Activated CD4-positive, alpha-beta T cell treated with anti-CD3 and anti-CD28 coated beads, Interleukin-2, amount 10 ng/mL, durations not matched to agents 24 days and 14 days (primary cell): ENCODE measurements around the gene WDR27. TPM values are rescaled to one million over a fixed set of nuclear protein-coding genes. Genes with fewer than 3 reads are reported as not detected.
A peak's percentile ranks its signal among the peaks of the same experiment; 100 is the strongest.
"Not testable (repeated sequence)": the region's sequence is repeated elsewhere in the genome, so short reads cannot be mapped to it uniquely, and the experiment has no call there.

Experiments used
- DNase-seq: peaks from one replicate; pipeline ENCODE4 v3.0.0; 2022
- H3K27ac Mint-ChIP-seq: one replicate; pipeline ENCODE4 v1.8.0; 2022; ENCODE audit warnings: mild to moderate bottlenecking, mixed read lengths
- H3K27me3 Mint-ChIP-seq: one replicate; pipeline ENCODE4 v1.8.0; 2022; ENCODE audit warnings: mixed read lengths
- H3K36me3 Mint-ChIP-seq: one replicate; pipeline ENCODE4 v1.8.0; 2022; ENCODE audit warnings: low read depth, mild to moderate bottlenecking, mixed read lengths
- H3K4me1 Mint-ChIP-seq: one replicate; pipeline ENCODE4 v1.8.0; 2021; ENCODE audit warnings: mixed read lengths
- H3K4me3 Mint-ChIP-seq: one replicate; pipeline ENCODE4 v1.8.0; 2022; ENCODE audit warnings: mild to moderate bottlenecking, moderate library complexity, mixed read lengths
- H3K9me3 Mint-ChIP-seq: one replicate; pipeline ENCODE4 v1.8.0; 2021; ENCODE audit warnings: mixed read lengths
- intact Hi-C: fragments of 100-400 bp; cut with micrococcal nuclease; formaldehyde crosslinking; loops from one replicate; pipeline ENCODE4 v1.15.1; 2023
- total RNA-seq: library from RNA; stranded (reverse); gene quantifications from 2 replicates; pipeline ENCODE4 v1.2.3, GENCODE V29; 2022

Gene WDR27
- total RNA-seq, 1 donor from 2014 or later, result 33.3 TPM

DNA sequence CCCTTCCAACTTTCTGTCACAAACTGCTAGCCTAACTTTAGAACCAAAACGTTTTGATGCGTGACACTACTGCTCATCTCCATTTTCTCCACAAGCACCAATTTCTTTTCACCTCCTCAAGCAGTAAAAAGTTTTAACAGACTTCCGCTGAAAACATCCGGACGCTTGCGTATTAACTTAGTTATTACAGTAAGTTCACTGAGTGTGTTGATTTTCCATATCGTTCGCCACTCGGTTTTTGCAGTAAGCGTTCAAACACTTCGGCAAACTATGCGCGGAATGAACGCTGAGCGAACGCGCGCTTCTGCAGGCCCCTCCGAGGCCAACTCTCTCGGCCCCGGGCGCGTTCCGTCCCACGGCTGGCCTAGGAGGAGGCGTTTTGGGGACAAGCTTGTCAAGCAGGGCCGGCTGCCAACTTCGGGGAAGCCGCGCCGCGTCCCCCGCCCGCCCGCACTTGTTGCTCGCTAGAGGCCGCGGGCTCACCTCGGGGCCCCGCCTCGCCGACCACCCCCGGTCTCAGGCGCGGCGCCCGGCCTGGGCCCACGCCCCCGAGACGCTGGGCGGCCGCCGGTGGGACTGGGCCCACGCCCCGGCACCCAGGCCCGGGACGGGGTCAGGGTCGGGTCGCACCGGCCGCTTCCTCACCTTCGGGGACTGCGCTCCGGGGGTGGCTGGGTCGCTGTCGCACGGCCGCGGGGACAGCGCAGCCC lies 21.5 kb upstream of the WDR27 start:
- intact Hi-C loops, result loop anchor here (1.0 to 5.0 kb wide), 3 partner anchors 21 to 829 kb away; partner anchors contain the start of genes C6orf120, PSMB1 and WDR27
- Mint-ChIP-seq H3K27ac (peak overlapping the region; percentile 94), H3K4me1 (peaks cover 28% of the 10 kb centered on the region), H3K27me3 (peaks cover 5% of the 10 kb centered on the region), H3K9me3 (no peaks in the 10 kb centered on the region), H3K4me3 (peak overlapping the region; percentile 90), H3K36me3 (peaks cover 16% of the 10 kb centered on the region)
- DNase-seq, result peak; percentile 89

DNA sequence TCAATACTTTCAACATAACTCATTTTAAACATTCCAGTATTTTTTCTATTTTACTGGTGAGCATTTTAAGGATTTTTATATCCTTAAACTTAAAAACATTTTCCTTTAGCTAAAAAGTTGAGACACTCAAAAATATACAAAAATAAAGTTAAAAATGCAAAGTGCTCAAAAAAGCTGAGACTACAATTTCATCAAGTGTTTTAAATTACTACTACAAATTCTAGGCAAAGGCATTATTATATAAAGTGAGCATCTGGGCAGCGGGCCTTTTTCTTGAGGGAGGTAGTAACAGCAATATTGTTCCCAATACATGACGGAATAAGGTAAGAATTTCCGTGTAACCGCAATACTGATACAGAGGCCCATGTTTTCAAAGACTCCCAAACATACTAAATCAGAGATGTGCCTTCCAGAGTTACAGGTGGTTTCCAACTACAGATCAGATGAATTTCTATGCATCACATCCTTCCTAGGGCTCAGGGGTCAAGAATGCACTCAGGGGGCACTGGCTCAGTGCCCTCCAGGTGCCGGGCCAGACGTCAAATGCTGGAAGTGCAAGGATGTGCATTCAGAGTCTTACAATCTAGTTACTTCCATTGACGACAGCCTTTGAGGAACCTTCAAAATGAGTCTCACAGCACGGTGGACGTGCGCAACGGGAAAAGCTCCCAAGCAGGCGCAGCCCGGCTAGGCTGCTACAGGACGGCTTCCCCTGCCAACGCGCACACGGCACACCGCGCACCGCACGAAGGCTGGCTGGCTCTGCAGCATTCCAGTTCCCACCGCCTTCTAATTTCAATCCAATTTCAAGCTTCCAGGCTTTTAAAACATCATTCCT lies 20.8 kb upstream of the WDR27 start:
- Mint-ChIP-seq H3K9me3 (no peaks in the 10 kb centered on the region), H3K36me3 (peaks cover 18% of the 10 kb centered on the region), H3K27me3 (peaks cover 5% of the 10 kb centered on the region), H3K4me1 (peaks cover 23% of the 10 kb centered on the region), H3K27ac (peak overlapping the region; percentile 94), H3K4me3 (peak overlapping the region; percentile 90)
- DNase-seq, result peak; percentile 81
- intact Hi-C loops, result loop anchor here (1.0 to 5.0 kb wide), 3 partner anchors 20 to 830 kb away; partner anchors contain the start of genes C6orf120, PSMB1 and WDR27

DNA sequence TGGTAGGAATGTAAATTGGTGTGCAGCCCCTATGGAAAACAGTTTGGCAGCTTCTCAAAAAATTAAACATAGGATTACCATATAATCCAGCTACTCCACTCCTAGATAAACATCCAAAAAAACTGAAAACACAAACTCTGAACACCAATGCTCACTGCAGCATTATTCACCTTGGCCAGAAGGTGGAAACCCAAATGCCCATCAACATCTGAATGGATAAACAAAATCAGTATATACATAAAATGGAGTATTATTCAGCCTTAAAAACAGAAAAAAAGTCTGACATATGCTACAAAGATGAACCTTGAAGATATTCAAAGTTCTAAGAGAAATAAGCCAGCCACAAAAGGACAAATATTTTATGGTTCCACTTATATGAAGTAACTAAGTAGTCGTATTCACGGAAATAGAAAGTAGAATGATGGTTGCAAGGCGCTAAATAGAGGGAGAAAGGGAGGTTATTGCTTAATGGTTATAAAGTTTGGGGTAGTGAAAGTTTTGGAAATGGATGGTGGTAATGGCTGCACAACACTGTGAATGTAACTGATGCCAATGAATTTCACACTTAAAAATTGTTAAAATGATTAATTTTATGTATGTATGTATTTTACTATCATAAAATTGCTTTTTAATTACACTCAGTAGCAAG lies 18.5 kb upstream of the WDR27 start:
- H3K36me3 Mint-ChIP-seq, result peaks cover 30% of the 10 kb centered on the region
- intact Hi-C loops, result loop anchor here (5.0 kb wide), 1 partner anchor 508 kb away; no protein-coding TSS in a partner anchor
- H3K4me1 Mint-ChIP-seq, result peaks cover 23% of the 10 kb centered on the region
- H3K27me3 Mint-ChIP-seq, result peaks cover 3% of the 10 kb centered on the region
- no peak overlapping the region for H3K27ac Mint-ChIP-seq
- no peaks in the 10 kb centered on the region for H3K9me3 Mint-ChIP-seq
- no peak overlapping the region for H3K4me3 Mint-ChIP-seq
- DNase-seq, result no peak

DNA sequence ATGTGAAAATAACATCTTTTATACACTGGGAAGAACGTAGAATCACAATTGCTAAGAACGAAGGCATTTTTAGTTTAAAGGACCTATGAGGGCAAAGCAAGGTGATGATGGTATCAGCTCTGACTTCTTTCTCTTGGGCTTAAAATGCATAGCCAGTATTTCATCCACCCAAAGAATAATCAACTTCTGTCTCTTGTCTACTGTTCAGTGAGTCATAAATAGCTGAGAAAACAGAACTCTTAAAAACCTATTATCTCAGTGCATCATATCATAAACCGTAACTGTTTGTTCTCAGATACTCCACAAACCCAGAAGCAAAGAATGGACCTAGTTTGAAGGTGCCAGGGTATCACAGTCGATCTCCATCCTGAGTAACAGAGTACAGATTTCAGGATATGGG lies 17.3 kb upstream of the WDR27 start:
- no peaks in the 10 kb centered on the region for H3K9me3 Mint-ChIP-seq
- intact Hi-C loops, result no loop called here
- no peak for DNase-seq
- H3K27me3 Mint-ChIP-seq, result no peaks in the 10 kb centered on the region
- H3K27ac Mint-ChIP-seq, result no peak overlapping the region
- H3K4me3 Mint-ChIP-seq, result no peak overlapping the region
- H3K4me1 Mint-ChIP-seq, result peaks cover 19% of the 10 kb centered on the region
- H3K36me3 Mint-ChIP-seq, result peaks cover 39% of the 10 kb centered on the region

DNA sequence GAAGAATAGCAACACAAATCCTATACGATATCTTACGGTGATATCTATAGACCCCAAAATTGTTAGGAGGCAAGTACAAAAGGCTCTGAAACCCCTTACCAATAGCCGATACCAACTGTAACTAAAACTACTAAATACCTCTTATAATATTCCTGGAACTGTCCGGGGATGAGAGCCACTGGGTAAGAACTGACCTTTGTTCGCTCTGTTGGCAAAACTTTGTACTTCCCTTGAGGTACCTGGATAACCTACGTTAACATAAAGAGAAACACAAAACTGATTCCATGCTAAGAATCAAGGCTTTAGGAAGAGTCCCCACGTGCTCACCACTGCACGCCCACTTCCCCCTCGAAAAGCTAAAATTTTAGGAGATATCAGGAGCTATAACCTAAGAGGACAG lies 12.8 kb upstream of the WDR27 start:
- Mint-ChIP-seq H3K27me3 (no peaks in the 10 kb centered on the region), H3K27ac (no peak overlapping the region), H3K9me3 (no peaks in the 10 kb centered on the region), H3K4me3 (no peak overlapping the region), H3K36me3 (peaks cover 50% of the 10 kb centered on the region), H3K4me1 (peaks cover 6% of the 10 kb centered on the region)
- intact Hi-C loops, result no loop called here
- DNase-seq, result no peak

DNA sequence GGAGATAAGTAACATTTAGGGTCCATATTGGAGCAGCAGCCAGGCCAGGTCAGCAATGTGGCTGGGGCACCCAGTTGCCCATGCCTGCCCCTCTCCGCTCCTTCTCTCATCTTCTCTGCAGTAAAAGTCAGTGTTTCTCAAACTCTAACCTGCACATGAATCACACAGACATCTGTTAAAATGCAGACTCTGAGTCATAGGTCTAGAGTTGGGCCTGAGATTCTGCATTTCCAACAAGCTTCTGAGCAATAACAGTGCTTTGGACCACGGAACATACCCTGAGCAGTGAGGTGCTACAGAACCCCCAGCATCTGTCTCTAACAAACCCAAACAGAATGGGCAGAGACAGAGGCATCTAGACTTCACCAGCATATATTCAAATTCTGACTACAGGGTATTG lies 12.3 kb upstream of the WDR27 start:
- intact Hi-C loops, result no loop called here
- H3K4me3 Mint-ChIP-seq, result no peak overlapping the region
- H3K27me3 Mint-ChIP-seq, result no peaks in the 10 kb centered on the region
- H3K4me1 Mint-ChIP-seq, result peaks cover 5% of the 10 kb centered on the region
- no peak overlapping the region for H3K27ac Mint-ChIP-seq
- H3K36me3 Mint-ChIP-seq, result peaks cover 46% of the 10 kb centered on the region
- DNase-seq, result no peak
- no peaks in the 10 kb centered on the region for H3K9me3 Mint-ChIP-seq

DNA sequence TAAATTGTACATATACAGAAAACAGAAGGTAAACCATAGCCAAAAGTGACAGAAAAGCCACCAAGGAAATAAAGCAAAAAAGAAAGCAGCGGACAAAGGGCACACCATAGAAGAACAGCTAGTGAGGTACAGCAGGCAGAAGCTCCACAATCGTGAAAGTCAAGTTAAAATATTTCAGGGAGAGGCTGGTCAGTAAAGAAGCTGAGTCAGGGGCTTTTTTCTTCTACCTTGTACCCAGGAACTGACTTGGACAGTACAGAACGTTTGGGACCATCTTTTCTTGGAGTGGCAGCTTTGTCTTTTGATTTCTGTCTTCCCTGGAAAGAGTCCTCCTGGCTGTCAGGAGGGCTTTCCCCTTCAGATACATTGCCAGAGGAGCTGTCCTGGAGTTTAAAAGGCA lies 8.2 kb upstream of the WDR27 start:
- Mint-ChIP-seq H3K27ac (no peak overlapping the region), H3K9me3 (no peaks in the 10 kb centered on the region), H3K4me1 (peaks cover 18% of the 10 kb centered on the region), H3K27me3 (no peaks in the 10 kb centered on the region), H3K4me3 (no peak overlapping the region), H3K36me3 (peaks cover 42% of the 10 kb centered on the region)
- intact Hi-C loops, result no loop called here
- DNase-seq, result no peak

DNA sequence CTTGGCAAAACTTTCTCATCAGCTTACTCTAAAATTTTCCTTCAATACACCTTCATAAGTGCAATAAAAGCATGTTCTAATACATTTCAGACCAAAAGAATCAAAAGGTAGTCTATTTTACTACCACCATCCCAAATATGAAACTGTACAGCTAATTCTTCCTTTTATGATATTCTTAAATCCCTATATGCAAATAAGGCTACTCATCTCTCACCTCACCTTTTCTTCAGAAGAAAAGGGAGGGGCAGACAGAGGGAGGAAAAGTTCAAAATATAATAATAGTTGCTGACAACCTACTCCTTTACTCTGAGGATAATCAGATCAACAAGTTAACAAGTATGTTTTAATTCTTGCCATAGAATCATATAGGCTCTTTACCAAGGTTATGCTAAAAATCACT lies 7.5 kb upstream of the WDR27 start:
- intact Hi-C loops, result no loop called here
- no peaks in the 10 kb centered on the region for H3K27me3 Mint-ChIP-seq
- peaks cover 22% of the 10 kb centered on the region for H3K4me1 Mint-ChIP-seq
- H3K27ac Mint-ChIP-seq, result no peak overlapping the region
- H3K4me3 Mint-ChIP-seq, result no peak overlapping the region
- no peak for DNase-seq
- no peaks in the 10 kb centered on the region for H3K9me3 Mint-ChIP-seq
- peaks cover 40% of the 10 kb centered on the region for H3K36me3 Mint-ChIP-seq

DNA sequence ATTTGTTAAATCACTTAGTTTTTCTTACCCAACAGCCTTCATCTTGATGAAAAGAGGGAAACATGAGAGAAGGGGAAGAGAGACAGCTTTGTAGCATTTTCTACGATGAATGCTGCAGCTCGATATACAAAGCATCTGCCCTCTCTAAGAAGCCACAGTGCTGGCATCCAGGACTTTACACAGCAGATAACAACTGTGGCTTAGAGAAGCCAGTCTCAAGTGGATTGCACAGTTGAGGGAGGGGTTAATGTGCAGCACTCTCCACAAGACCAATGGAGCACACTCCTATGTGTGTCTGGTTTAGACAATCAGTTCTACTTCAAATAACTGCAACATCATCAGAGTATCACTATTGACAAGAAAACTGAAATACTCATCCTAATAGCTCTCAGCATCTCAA lies 5.9 kb upstream of the WDR27 start:
- Mint-ChIP-seq H3K9me3 (no peaks in the 10 kb centered on the region), H3K36me3 (peaks cover 46% of the 10 kb centered on the region), H3K27me3 (no peaks in the 10 kb centered on the region), H3K4me1 (peaks cover 29% of the 10 kb centered on the region), H3K27ac (peak overlapping the region; percentile 29), H3K4me3 (no peak overlapping the region)
- DNase-seq, result no peak
- intact Hi-C loops, result no loop called here

DNA sequence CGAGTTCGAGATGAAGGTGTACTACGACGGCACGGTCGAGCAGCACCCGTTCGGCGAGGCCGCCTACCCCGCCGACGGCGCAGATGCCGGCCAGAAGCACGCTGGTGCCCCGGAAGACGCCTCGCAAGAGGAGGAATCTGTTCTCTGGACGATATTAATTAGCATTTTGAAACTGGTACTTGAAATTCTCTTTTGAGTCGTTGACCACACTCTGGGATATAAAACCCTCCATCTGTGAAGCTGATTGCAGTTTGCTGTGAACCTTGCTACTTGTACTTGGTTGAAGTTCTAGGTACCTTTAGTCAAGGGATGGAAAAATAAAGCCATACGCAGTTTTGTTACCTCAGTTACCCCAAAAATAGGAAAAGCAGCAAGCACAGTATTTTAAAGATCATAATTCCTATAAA lies 1.0 kb upstream of the WDR27 start:
- peaks cover 29% of the 10 kb centered on the region for H3K4me1 Mint-ChIP-seq
- H3K27me3 Mint-ChIP-seq, result no peaks in the 10 kb centered on the region
- no peak for DNase-seq
- H3K27ac Mint-ChIP-seq, result peak overlapping the region; percentile 89
- no peaks in the 10 kb centered on the region for H3K9me3 Mint-ChIP-seq
- peak overlapping the region; percentile 94 for H3K4me3 Mint-ChIP-seq
- intact Hi-C loops, result loop anchor here (1.0 to 5.0 kb wide), 6 partner anchors 20 to 879 kb away; partner anchors contain the start of genes DYNLT2, ERMARD, FAM120B and PDCD2
- H3K36me3 Mint-ChIP-seq, result peaks cover 30% of the 10 kb centered on the region

DNA sequence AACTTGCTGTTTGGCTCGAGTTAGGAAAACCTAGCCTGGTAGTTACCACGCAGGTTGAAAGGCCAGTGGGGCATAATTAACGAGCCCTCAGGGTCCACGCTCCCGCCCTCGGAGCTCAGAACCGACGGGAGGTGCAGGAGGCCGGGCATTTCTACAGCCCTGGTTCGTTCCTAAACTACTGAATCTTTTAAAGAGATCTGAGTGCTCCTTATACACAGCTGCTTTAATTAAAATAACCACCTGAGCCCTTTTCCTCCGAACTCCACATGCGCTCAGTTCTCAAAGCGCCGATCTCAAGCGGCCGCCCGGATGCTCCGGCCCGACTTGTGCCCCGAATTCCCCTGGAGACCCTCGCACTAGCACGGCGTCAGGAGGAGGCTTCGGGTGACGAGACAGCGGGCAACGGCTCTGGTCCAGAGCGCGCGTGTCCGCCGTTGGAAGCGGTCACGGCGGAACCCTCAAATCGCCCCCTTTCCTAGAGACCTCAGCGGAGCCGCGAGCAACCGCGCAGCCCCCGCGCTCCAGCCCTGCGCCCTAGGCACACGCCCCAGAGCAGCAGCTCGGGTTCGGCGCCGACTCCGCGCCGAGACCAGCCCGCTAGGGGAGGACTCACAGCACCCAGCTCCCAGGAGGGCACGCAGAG lies 397 bp downstream of the WDR27 start:
- Mint-ChIP-seq H3K27me3 (no peaks in the 10 kb centered on the region), H3K9me3 (peaks cover under 1% of the 10 kb centered on the region), H3K4me3 (peak overlapping the region; percentile 94), H3K27ac (peak overlapping the region; percentile 87), H3K36me3 (peaks cover 24% of the 10 kb centered on the region), H3K4me1 (peaks cover 26% of the 10 kb centered on the region)
- intact Hi-C loops, result loop anchor here (2.0 to 5.0 kb wide), 3 partner anchors 47 to 881 kb away; partner anchors contain the start of genes FAM120B and PDCD2
- DNase-seq, result no peak

DNA sequence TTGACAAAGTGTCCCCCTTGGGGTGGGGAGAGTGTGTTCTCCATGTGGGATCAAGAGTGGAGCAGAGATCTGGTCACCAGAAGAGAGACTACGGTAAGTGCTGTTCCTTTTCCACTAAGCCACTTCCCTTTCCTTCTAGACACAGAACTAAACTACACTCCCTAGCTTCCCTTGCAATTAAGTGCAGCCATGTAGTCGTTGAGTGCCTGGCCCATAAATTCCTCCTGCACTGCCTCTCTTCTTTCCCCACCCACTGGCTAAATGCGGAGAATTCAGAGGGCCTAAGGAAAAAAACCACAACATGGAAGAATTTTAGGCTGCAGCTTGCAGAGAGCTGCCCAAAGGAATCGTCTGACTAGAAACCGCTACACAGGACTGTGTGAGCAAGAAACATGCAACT lies 1.5 kb downstream of the WDR27 start:
- H3K27ac Mint-ChIP-seq, result no peak overlapping the region
- H3K4me1 Mint-ChIP-seq, result peaks cover 18% of the 10 kb centered on the region
- intact Hi-C loops, result loop anchor here (2.0 to 5.0 kb wide), 3 partner anchors 45 to 882 kb away; partner anchors contain the start of genes FAM120B and PDCD2
- H3K4me3 Mint-ChIP-seq, result peak overlapping the region; percentile 19
- no peak for DNase-seq
- peaks cover 5% of the 10 kb centered on the region for H3K9me3 Mint-ChIP-seq
- no peaks in the 10 kb centered on the region for H3K27me3 Mint-ChIP-seq
- H3K36me3 Mint-ChIP-seq, result peaks cover 20% of the 10 kb centered on the region

DNA sequence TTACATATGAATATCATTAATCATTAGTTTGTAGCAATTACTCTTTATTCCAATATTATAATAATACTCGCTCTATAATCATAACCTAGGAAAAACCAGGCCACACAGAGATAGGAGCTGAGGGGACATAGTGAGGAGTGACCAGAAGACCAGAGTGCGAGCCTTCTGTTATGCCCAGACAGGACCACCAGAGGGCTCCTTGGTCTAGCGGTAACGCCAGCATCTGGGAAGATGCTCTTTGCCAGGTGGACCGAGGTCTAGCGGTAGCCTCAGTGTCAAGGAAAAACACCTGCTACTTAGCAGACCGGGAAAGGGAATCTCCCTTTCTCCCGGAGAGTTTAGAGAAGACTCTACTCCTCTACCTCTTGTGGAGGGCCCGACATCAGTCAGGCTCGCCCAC lies 4.7 kb downstream of the WDR27 start:
- H3K4me1 Mint-ChIP-seq, H3K9me3 Mint-ChIP-seq, H3K27me3 Mint-ChIP-seq, H3K4me3 Mint-ChIP-seq, intact Hi-C loops, H3K27ac Mint-ChIP-seq, H3K36me3 Mint-ChIP-seq: not testable (repeated sequence)
- DNase-seq, result peak; percentile 65
